Pons (tissue), 1 donor: Measurements from ENCODE around the gene GOLGA6B.
"Not testable (repeated sequence)": the region's sequence is repeated elsewhere in the genome, so short reads cannot be mapped to it uniquely, and the experiment has no call there.

Experiments used
- DNase-seq: peaks from one replicate; pipeline ENCODE4 v3.0.0-alpha.2; 2016; ENCODE audit warnings: low spot score

Gene GOLGA6B, protein sequence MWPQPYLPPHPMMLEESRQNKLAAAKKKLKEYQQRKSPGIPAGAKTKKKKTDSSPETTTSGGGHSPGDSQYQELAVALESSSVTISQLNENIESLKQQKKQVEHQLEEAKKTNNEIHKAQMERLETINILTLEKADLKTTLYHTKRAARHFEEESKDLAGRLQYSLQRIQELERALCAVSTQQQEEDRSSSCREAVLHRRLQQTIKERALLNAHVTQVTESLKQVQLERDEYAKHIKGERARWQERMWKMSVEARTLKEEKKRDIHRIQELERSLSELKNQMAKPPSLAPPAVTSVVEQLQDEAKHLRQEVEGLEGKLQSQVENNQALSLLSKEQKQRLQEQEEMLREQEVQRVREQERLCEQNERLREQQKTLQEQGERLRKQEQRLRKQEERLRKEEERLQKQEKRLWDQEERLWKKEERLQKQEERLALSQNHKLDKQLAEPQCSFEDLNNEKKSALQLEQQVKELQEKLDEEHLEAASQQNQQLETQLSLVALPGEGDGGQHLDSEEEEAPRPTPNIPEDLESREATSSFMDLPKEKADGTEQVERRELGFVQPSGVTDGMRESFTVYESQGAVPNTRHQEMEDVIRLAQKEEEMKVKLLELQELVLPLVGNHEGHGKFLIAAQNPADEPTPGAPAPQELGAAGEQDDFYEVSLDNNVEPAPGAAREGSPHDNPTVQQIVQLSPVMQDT

DNA sequence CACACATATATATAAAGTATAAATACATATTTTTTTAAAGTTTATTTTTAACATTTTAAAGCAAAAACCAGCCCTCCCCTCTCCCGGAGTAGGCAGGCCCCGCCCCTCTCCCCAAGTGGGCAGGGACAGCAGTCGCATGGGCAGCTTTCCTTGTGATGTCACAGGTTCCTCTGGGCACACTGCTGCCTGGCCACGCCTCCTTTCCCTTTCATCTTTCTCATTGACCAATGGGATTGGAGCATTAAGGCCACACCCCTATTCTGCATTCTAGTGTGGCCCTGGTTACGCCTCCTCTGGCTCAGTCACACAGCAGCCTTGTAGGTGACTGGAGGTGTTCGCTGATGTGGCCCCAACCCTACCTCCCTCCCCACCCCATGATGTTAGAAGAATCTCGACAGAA, at the start of gene GOLGA6B:
GOLGA6B (plus strand) TSS at position 301 of the 400 bp plus-strand sequence; CDS start at position 342, 41 bp downstream.
- not testable (repeated sequence) for DNase-seq

DNA sequence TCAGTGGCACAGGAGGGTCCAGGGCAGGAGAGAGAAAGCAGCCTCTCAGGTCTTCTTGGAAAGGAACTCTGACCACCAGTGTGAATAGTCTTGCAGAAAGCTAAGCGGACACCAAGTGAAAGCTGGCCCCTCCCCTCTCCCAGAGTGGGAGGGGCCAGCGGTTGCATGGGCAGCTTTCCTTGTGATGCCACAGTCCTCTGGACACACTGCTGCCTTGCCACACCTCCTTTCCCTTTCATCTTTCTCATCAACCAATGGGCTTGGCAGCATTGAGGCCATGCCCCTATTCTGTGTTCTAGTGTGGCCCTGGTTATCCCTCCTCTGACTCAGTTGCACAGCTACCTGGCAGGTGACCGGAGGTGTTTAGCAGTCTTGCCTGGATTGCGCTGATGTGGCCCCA, 49.7 kb upstream of the GOLGA6B start:
- DNase-seq, result no peak

DNA sequence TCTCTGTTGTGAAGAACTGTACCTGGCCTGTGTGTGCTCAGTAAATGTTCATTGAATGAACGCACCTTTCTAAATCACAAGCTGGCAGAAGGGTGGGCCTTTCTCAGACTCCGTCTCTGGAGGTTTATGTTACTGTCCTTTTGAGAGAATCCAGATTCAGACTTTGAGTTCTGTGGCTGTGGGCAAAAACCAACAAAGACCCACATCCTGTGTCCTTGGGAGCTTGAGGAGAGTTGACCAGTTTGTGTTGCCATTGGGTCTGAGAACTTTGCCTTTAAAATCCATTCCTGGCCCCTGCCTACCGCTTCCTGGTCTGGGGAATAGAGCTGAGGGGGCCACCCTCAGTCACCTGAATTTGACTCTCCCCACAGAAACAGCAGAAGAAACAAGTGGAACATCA, 46.4 kb upstream of the GOLGA6B start:
- not testable (repeated sequence) for DNase-seq

DNA sequence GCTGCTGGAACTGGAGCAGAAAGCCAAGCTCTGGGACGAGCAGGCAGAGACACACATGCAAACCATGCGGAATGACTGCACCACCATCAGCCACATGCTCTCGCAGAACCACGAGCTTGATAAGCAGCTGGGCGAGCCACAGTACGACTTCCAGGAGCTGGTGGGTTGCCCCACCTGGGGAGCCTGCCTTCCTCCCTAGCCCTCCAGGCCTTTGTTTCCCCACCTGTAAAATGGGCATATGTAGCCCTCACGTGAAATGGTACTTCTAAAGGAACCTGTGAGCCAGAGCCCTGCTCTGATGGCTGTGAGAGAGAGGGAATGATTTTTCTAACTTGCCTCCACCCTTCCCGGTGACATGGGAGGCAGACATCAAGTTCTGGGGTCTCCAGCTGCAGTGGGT, 44.6 kb upstream of the GOLGA6B start:
- DNase-seq, result no peak

DNA sequence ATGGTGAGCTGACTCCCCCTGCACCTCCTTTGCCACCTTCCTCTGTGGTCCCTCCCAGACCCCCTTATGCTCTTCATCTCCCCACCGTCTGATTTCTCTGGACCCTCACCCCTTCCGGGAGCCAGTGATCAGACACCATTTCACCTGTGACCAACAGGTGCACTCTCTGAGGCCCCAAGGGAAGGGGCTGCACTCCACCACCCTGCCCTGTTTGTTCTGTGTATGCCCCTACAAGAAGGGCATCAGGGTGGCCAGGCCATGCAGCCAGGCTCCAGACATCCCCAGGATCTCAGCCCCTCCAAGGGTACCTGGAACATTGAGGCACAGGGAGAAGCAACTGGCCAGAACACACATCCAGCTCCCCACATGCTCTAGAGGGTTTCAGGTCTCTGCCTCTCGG, 42.2 kb upstream of the GOLGA6B start:
- DNase-seq, result not testable (repeated sequence)

DNA sequence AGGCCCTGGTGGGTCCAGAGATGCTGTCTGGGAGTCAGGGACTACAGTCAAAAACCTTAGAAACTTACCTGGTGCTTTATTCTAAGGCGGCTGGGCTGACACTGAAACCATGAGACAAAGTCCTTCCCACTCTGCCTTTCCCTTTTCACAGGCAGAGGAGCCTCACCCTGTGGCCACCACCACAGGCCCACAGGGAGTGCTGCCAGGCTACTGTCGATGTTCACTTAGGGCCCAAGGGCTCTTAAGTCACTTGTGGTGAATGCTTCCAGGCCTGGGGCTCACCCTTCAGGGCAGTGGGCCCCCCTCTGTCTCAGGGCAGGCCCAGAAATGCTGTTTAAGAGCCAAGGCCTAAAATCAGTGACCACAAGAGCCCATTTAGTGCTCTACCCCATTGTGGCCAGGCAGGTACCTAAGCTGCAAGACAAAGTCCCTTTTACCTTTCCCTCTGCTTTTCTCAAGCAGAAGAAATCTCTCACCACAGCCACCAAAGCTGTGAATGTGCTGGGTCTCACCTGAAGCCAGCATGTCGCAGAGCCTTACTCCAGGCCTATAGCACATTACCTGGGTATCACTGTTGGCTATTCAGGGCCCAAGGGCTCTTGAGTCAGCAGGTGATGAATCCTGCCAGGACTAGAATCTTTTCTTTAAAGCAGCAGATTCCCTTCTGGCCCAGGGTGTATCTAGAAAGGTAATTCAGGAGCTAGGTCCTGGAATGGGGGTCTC, 39.5 kb upstream of the GOLGA6B start:
- no peak for DNase-seq

DNA sequence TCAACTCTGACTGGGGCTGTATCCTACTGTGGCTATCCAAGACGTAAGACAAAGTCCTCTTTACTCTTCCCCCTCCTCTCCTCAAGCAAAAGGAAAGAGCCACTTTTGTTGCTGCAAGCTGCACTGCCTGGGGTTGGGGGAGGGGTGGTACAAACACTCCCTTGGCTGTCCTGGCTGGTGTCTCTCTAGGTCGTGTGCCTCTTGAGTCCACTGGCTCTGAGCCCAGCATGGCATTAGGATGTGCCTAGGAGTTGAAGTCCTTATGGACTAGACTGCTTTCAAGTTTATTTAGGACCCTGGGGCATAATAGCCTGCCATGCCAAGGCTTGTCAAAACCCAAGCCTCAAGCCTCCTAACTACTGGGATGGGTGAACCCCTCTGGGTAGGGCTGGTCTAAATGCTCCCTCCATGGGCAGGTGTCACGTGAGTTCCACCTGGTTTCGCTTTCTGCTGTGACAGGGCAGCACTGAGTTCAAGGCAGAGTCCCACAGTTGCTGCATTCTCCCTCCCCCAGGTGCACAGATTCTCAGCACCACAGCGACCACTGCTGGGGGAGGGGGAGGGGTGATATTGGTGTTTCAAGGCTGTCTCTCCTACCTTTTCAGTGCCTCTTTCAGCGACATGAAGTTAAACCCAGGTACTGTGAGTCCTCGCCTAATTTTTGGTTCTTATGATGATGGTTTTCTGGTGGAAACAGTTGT, 38.8 kb upstream of the GOLGA6B start:
- DNase-seq, result not testable (repeated sequence)

DNA sequence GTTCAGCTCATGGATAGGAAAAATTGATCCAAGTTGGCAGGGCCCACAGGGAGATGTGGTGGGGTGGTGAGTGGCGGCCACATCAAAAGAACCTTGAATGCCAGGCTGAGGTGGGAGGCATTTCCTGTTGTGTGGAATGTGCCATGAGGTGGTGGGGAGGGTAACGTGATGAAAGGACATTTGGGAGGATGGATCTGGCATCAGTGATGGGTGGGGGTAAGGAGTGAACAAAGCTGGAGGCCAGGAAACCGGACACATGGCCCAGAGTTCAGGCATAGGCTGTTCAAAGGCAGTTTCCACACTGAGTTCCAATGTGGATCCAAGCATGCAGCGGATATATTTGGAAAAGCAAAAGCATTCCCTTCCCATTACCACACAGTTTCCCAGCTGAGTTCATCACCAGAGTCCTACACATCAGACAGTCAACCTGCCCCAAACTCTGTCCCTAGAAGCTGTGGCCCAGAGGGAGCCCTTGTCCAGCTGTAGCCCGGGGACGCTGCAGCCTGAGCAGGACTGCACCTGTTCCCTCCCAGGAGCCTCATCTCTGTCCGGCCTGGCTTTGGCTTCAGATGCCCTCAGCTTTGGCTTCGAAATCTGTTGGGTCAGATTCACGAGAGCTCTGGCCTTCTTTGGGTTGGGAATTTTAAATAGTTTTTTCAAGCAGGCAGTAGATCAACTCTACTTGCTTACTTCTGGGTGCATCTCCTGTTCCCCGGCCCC, 37.8 kb upstream of the GOLGA6B start:
- no peak for DNase-seq

DNA sequence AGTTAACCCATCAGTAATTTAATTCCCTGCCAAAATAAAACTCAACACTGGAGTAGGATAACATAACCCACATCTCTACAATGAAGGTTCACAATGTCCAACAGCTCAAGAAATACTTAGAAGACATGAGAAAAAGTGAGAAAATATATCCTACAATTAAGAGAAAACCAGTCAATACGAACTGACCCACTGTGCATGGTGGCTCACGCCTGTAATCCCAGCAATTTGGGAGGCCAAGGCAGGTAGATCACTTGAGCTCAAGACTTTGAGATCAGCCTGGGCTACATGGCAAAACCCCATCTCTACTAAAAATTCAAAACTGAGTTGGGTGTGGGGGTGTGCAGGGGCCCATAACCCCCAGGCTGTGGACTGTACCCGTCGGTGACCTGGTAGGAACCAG, 30.6 kb upstream of the GOLGA6B start:
- DNase-seq, result not testable (repeated sequence)

DNA sequence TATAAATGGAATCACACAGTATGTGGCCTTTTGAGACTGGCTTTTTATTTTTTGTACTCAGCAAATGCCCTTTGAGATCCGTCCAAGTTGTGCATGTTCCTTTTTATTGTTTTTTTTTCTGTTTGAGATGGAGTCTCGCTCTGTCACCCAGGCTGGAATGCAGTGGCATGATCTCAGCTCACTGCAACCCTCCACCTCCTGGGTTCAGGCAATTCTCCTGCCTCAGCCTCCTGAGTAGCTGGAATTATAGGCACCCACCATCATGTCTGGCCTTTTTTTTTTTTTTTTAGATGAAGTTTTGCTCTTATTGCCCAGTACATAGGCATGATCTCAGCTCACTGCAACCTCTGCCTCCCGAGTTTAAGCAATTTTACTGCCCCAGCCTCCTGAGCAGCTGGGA, 28.3 kb upstream of the GOLGA6B start:
- not testable (repeated sequence) for DNase-seq

DNA sequence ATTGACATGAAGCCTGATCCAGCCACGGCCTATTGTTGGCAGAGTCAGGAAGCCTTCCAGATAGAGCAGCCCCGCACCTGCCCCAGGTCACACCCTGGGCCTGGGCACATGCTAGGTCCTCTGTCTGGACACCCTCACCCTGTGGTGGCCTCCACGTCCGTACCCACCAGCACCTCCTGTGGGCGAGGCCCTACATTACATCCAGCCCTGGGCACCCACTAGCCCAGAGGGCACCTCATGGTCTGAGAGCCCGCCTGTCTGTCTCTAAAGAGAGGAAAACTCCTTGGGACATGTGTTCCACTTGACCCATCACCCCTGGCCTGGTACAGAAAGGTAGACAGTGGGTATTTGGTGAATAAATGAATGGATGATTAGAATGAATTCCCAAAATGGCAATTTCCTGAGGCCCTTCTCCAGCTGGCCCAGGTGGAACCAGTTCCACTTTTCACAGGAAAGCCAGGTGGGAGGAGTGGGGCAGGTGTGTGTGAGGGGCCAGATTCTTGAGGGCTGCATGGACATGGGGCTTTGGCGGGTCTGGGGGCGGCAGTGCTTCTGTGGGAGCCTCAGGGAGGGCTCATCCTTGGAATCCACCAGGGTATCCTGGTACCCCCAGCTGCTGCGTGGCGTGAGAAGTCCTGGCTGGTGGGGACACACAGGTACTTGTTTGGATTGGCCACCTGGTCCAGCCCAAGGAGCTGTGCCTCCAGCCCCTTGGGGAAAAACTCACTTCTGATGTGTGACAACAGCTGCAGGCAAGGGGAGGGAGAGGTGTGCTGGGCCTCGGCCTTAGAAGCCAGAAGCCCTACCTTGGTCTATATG, 26.0 kb upstream of the GOLGA6B start:
- DNase-seq, result not testable (repeated sequence)

DNA sequence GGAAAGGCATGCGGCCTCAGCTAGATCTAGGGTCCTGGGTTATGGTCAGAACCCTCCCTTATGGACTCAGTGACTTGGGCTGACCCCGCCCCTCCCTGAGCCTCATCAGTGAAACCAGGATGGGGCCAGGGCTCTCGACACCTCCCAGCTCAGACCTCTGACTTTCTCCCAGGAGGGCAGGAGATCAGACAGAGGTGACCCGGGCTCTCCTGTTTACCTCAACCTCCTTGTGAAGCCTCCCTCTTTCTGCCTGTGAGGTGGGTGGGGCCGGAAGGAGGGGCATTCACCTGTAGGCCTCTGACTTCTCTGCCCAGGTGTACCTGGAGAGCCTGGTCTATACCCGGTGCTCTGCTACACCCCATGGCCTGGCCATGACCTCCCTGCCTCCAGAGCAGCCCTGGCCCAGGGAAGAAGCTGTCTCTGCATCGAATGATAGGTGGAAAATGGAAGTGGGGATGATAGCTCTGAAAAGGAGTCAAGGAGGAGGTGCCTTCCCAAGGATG, 25.4 kb upstream of the GOLGA6B start:
- not testable (repeated sequence) for DNase-seq

DNA sequence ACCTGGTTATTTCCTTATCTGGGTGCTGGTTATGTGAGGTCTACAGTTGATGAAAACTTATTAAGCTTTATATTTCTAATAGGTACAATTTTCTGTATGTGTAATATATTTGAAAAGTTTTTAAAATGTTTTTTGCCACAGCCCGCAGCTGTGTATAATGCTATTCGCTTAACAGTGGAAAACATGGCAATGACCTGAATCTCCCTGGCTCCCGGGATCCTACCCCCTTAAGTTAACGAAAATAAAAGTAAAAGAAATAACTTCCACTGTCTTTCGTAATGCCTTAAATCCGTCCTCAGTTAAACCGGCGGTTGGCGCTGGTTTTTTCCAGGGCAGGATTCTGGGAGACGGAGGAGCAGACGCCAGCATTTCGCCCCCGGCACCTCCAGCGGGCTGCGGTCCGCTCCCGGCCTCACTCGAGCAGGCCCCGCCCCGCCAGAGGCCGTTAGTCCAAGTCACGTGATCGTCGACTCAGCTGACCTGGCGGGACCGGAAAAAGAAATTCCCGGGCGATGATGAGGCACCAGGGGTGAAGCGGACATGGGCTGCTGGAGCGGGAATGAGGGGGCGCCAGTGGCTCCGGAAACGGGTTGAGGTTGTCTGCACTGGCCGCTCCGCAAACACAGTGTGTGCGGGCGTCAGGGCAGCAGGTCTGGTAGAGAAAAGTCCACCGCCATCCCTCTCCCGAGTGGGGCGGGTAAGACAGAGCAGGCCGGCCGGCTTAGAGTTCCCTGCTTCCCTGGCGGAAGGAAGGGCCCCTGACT, 17.8 kb upstream of the GOLGA6B start:
- DNase-seq, result peak; percentile 74

DNA sequence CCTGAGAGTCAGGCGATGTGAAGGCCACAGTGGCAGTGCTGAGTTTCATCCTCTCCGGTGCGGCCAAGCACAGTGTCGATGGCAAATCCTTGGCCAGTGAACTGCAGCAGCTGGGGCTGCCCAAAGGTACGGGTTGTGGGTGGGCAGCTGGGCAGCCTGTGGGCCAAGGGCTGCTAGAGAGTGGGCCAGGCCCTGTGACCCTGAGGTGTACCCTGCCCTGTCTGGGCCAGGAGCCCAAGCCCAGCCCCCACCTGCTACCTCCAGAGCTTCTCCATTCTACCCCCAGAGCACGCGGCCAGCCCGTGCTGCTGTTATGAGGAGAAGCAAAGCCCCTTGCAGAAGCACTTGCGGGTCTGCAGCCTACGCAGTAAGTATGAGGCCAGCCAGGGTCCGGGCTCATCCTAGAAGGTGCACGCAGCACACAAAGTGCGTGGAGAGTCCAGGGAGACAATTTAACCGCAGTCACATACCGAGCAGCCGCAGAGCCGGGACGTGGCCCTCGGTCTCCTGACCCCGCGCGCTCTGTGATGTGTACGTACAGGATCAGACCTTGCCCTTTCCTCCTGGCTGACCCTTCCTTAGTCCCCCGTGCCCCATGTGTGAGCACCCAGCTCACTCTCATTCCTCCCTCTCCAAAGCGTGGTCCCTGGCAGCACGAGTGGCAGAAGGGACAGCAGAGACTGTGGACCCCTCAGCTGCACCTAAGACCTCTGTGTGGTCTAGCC, 14.6 kb upstream of the GOLGA6B start:
- DNase-seq, result not testable (repeated sequence)

DNA sequence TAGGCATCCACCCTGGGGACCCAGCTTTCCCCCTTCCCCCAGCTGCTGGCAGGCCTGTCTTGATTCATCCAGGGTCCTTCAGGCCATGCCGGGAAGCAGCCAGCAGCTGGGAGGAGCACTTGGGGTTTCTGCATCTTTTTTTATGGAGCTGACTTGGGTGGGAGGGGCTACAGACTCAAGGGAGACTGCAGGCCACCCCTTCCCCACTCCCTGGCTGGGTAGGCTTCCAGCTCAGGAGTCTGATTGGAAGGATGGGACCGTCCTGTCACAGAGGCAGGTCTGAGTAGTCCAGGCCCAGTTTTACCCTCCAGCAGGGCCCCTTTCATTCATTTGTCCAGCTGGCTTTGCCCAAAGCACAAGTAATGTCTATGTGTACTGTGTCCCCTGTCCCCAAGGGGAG, 12.2 kb upstream of the GOLGA6B start:
- DNase-seq, result not testable (repeated sequence)

DNA sequence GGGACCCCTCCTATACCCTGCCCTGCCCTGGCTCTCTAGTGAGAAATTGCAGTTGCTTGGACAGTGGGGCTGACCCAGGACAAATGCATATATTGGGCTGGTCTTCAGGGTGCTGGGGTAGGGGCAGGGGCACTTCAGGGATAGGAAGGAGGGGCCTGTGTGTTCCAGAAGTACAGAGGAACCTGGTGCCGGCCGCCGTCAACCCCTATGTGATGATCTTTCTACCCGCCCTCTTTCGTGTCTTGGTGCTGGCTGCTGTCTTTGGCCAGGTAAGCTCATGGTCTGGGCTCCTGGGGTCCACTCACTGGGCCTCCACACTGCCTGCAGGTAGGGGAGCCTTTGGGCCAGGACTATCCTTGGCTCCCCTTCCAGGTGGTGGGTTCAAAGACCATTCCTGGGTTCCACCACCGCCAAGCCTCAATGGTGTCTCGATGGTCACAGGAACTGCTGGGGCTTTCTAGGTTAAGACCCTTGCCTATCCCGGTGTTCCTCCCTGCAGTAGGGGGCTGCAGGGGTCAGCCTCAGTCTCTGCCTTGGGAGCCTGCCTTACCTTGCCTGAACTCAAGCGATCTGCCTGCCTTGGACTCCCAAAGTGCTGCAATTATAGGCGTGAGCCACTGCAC, 5.8 kb upstream of the GOLGA6B start:
- DNase-seq, result not testable (repeated sequence)

DNA sequence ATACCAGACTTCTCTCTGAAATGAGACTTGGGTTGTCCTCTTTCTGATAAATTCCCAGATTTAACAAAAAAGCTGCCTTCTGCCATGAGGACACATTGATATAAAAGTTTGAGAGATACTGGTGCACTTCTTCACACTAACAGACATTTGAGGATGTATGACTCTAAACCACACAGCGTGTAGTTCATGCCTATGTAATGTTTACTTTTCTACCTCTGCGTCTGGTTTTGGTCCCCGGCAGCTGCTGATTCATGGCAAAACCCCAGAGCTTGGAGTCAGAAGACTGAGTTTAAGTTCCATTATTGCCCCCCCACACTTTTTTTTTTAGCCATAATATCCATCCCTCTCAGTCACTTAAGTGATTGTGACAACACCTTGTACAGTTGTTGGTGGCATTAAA, 1.5 kb downstream of the GOLGA6B start:
- DNase-seq, result not testable (repeated sequence)

DNA sequence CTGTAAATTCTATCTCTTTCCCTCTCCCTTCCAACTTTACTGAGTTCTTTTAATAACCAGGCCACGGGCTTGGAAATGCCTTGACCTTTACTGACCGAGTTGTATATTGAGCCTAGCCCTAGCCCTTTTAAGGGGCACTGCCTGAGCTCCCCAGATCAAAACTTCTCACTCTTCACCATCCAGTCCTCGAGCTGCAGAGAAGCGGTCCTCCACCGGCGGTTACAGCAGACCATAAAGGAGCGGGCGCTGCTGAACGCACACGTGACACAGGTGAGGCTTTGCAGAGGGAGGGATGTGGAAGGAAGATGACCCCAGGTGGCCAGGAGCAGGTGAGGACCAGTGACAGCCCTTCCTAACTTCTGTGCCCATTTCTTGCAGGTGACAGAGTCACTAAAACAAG, 6.6 kb downstream of the GOLGA6B start:
- not testable (repeated sequence) for DNase-seq
